Measurements from ENCODE around the gene B3GLCT. TPM values are rescaled to one million over a fixed set of nuclear protein-coding genes. Genes with fewer than 3 reads are reported as not detected.

Gene B3GLCT
- total and polyA plus RNA-seq, 10 of the 15 experiments (the other 5 are each of a cell fraction or from before 2014, with no cell fraction given): 0.07 to 0.89 (median 0.25) TPM

DNA sequence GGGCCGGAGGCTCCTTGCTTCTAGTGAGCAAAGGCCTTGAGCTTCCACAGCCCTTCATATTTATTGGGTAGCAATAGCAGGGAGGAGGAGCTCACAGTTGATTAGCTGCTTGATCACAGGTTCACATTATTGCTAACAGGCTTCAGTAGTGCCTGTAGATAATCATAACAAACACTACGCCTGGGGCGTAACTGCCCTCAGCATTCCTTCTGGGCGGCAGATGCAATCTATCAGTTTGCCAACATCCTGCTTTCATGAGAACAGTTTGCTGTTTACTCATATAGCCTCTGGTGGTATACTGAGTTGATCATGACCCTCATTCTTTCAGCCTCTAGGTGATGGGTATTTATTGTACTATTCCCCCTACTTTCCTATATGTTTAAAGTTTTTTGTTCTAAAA lies 149.4 kb downstream of the B3GLCT start:
- WGBS (ENCODE audit: insufficient coverage, insufficient replicate concordance, low lambda C conversion rate, missing lambda C conversion rate): 55% methylated on average over 4 of the region's 4 CpGs
- ChIA-PET SMC1A (ENCODE audit: uncharacterized antibody, unreplicated experiment) (no interaction called here), RAD21 (ENCODE audit: unreplicated experiment) (no interaction called here), CTCF (no interaction called here), POLR2A (no interaction called here)
- no peaks in the 10 kb centered on the region for H3K4me1 ChIP-seq (ENCODE audit: control insufficient read depth, insufficient read depth, low read length)
- H2AFZ ChIP-seq (ENCODE audit: control insufficient read depth, low read depth, low read length): no peak overlapping the region
- in situ Hi-C loops (cut with MboI): loop anchor here (5.0 kb wide), 1 partner anchor 33 kb away; no protein-coding TSS in a partner anchor
- FAIRE-seq: no peak
- H3K79me2 ChIP-seq (ENCODE audit: control insufficient read depth, insufficient read depth, low read length): no peaks in the 10 kb centered on the region
- intact Hi-C loops (cut with micrococcal nuclease; ENCODE audit: unreplicated experiment): no loop called here
- no peak overlapping the region for H3K4me3 ChIP-seq
- no peak for DNase-seq (ENCODE audit: low read depth, low spot score)
- no peaks in the 10 kb centered on the region for H4K20me1 ChIP-seq (ENCODE audit: control insufficient read depth, insufficient read depth)
- TF ChIP-seq ZNF274 (IDR thresholded peaks at IDR 0.05; ENCODE audit: insufficient read depth, insufficient read length): no peak
- TF ChIP-seq BMI1 (IDR thresholded peaks at IDR 0.05; ENCODE audit: borderline replicate concordance): no peak
- no TSS peak for BruUV-seq (replicated peaks)
- no peak overlapping the region for H3K4me2 ChIP-seq (ENCODE audit: control insufficient read depth, insufficient read depth)
- no peak for ATAC-seq
- no peak overlapping the region for H3K9ac ChIP-seq (ENCODE audit: control insufficient read depth, insufficient read depth, low read length)
- no peaks in the 10 kb centered on the region for H3K36me3 ChIP-seq (ENCODE audit: control insufficient read depth in 2 of 2, insufficient read depth in 2 of 2, low read length in 1 of 2)
- H3K9me3 ChIP-seq (replicated peaks; ENCODE audit: control insufficient read depth, insufficient read depth, low read length): no peaks in the 10 kb centered on the region
- H3K27me3 ChIP-seq (replicated peaks in 1 of 2; ENCODE audit: control insufficient read depth in 2 of 2, insufficient read depth in 2 of 2, low read length in 1 of 2): no peaks in the 10 kb centered on the region; a peak in 1 of 4 replicates
- no peak overlapping the region for H3K27ac ChIP-seq (ENCODE audit: control insufficient read depth, insufficient read depth)

DNA sequence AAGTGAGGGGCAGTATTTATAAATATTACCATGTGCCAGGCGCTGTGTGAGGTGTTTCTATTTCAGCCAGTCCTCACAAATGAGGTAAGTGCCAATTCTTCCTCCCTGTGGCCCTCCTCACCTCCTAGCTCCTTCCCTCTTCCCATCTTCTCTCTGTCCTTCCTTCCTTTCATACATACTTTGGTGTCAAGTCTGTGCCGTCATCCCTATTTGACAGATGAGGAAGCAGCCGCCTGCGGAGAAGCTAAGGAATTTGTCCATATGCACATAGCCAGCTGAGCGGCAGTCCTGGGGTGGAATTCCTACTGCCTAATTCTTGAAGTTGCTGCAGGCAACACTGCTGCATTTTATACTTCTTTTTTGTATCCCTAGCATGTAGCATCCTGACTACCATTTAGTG lies 150.8 kb downstream of the B3GLCT start:
- Histone ChIP-seq H3K4me3 (no peak overlapping the region), H3K4me2 (ENCODE audit: control insufficient read depth, insufficient read depth) (no peak overlapping the region), H2AFZ (ENCODE audit: control insufficient read depth, low read depth, low read length) (no peak overlapping the region), H3K36me3 (ENCODE audit: control insufficient read depth in 2 of 2, insufficient read depth in 2 of 2, low read length in 1 of 2) (no peaks in the 10 kb centered on the region), H3K9ac (ENCODE audit: control insufficient read depth, insufficient read depth, low read length) (no peak overlapping the region), H4K20me1 (ENCODE audit: control insufficient read depth, insufficient read depth) (no peaks in the 10 kb centered on the region), H3K4me1 (ENCODE audit: control insufficient read depth, insufficient read depth, low read length) (no peaks in the 10 kb centered on the region), H3K27me3 (replicated peaks in 1 of 2; ENCODE audit: control insufficient read depth in 2 of 2, insufficient read depth in 2 of 2, low read length in 1 of 2) (no peaks in the 10 kb centered on the region; a peak in 1 of 4 replicates), H3K9me3 (replicated peaks; ENCODE audit: control insufficient read depth, insufficient read depth, low read length) (no peaks in the 10 kb centered on the region; the same call in 2 of the 3 replicates), H3K27ac (ENCODE audit: control insufficient read depth, insufficient read depth) (no peak overlapping the region), H3K79me2 (ENCODE audit: control insufficient read depth, insufficient read depth, low read length) (no peaks in the 10 kb centered on the region)
- no TSS peak for BruUV-seq (replicated peaks)
- RAD21 ChIA-PET (ENCODE audit: unreplicated experiment): no interaction called here
- no peak for DNase-seq (ENCODE audit: low read depth, low spot score)
- in situ Hi-C loops (cut with MboI) (no loop called here), intact Hi-C loops (cut with micrococcal nuclease; ENCODE audit: unreplicated experiment) (no loop called here)
- POLR2A ChIA-PET: no interaction called here
- no peak for FAIRE-seq
- no peak for ATAC-seq
- SMC1A ChIA-PET (ENCODE audit: uncharacterized antibody, unreplicated experiment): no interaction called here
- 50% methylated on average over 5 of the region's 5 CpGs for WGBS (ENCODE audit: insufficient coverage, insufficient replicate concordance, low lambda C conversion rate, missing lambda C conversion rate)
- CTCF ChIA-PET: no interaction called here
- no peak for TF ChIP-seq NFYA (IDR thresholded peaks at IDR 0.05; ENCODE audit: borderline replicate concordance, low read depth, low read length)
- no peak for TF ChIP-seq TBL1XR1 (IDR thresholded peaks at IDR 0.05; ENCODE audit: low read depth, low read length)
- no peak for TF ChIP-seq CEBPB (IDR thresholded peaks at IDR 0.05; ENCODE audit: borderline replicate concordance in 1 of 2, low read depth in 2 of 2, low read length in 2 of 2)
- TF ChIP-seq TCF7 (IDR thresholded peaks at IDR 0.05; ENCODE audit: borderline replicate concordance): no peak
- TF ChIP-seq, protein P1, sequence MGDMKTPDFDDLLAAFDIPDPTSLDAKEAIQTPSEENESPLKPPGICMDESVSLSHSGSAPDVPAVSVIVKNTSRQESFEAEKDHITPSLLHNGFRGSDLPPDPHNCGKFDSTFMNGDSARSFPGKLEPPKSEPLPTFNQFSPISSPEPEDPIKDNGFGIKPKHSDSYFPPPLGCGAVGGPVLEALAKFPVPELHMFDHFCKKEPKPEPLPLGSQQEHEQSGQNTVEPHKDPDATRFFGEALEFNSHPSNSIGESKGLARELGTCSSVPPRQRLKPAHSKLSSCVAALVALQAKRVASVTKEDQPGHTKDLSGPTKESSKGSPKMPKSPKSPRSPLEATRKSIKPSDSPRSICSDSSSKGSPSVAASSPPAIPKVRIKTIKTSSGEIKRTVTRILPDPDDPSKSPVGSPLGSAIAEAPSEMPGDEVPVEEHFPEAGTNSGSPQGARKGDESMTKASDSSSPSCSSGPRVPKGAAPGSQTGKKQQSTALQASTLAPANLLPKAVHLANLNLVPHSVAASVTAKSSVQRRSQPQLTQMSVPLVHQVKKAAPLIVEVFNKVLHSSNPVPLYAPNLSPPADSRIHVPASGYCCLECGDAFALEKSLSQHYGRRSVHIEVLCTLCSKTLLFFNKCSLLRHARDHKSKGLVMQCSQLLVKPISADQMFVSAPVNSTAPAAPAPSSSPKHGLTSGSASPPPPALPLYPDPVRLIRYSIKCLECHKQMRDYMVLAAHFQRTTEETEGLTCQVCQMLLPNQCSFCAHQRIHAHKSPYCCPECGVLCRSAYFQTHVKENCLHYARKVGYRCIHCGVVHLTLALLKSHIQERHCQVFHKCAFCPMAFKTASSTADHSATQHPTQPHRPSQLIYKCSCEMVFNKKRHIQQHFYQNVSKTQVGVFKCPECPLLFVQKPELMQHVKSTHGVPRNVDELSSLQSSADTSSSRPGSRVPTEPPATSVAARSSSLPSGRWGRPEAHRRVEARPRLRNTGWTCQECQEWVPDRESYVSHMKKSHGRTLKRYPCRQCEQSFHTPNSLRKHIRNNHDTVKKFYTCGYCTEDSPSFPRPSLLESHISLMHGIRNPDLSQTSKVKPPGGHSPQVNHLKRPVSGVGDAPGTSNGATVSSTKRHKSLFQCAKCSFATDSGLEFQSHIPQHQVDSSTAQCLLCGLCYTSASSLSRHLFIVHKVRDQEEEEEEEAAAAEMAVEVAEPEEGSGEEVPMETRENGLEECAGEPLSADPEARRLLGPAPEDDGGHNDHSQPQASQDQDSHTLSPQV (IDR thresholded peaks at IDR 0.05): no peak
- no peak for TF ChIP-seq NRF1 (conservative IDR thresholded peaks at IDR 0.05; ENCODE audit: low read depth, low read length)
- no peak for TF ChIP-seq MYC (IDR thresholded peaks at IDR 0.05; ENCODE audit: insufficient read depth, insufficient read length, insufficient replicate concordance, low read length, severe bottlenecking)
- TF ChIP-seq GABPA (IDR thresholded peaks at IDR 0.05; ENCODE audit: low read depth): no peak
- TF ChIP-seq SMC3 (IDR thresholded peaks at IDR 0.05; ENCODE audit: borderline replicate concordance, low read length): no peak
- TF ChIP-seq NR2C1 (IDR thresholded peaks at IDR 0.05): no peak
- no peak for TF ChIP-seq MTA2 (IDR thresholded peaks at IDR 0.05; ENCODE audit: low read depth)
- no peak for TF ChIP-seq SP1 (IDR thresholded peaks at IDR 0.05; ENCODE audit: low read depth, low read length)
- no peak for TF ChIP-seq HCFC1 (IDR thresholded peaks at IDR 0.05; ENCODE audit: low read length)
- TF ChIP-seq RFX5 (IDR thresholded peaks at IDR 0.05; ENCODE audit: low read depth, low read length): no peak
- no peak for TF ChIP-seq LARP7 (IDR thresholded peaks at IDR 0.05)
